Lower leg skin (tissue), 4 donors: ENCODE data around the gene SLC39A8. TPM values are rescaled to one million over a fixed set of nuclear protein-coding genes. Genes with fewer than 3 reads are reported as not detected.

Experiments
- DNase-seq, 2 donors: peaks; one replicate each; pipeline ENCODE4 v3.0.0-alpha.2; 2019; ENCODE audit warnings: low spot score in 2 of 2
- H3K4me3 ChIP-seq: fragments of 200-600 bp; sonication (generic); 2 replicates; pipeline ENCODE4 v1.5.1; 2017; ENCODE audit warnings: mild to moderate bottlenecking, low read depth; ENCODE audit not compliant: poor library complexity, severe bottlenecking
- POLR2A ChIP-seq, 2 donors: fragments of 450-650 bp; IDR thresholded peaks; one replicate each; pipeline ENCODE4 v1.6.1; 2016 to 2017; ENCODE audit warnings: antibody characterized with exemption in 2 of 2, mild to moderate bottlenecking in 1 of 2, moderate library complexity in 1 of 2
- WGBS, 2 donors: methylation state at CpG; one replicate each; pipeline ENCODE4 v1.1.5; 2018; 5-methylcytosine and 5-hydroxymethylcytosine counted together
- intact Hi-C: fragments of 100-400 bp; cut with DNase I; formaldehyde crosslinking; loops from one replicate; pipeline ENCODE4 v1.15.0; 2023; ENCODE audit warnings: low total_unique reads
- total RNA-seq, 4 donors: library from RNA; depleted of rRNA; stranded (reverse); fragments of >200 nt; gene quantifications; one replicate each; pipeline ENCODE4 v1.1.0, GENCODE V29; 2016
- TF ChIP-seq, protein P1 (sequence below), 3 donors: fragments of 450-650 bp; IDR thresholded peaks; one replicate each; pipeline ENCODE4 v1.5.1; 2016; ENCODE audit warnings: antibody characterized with exemption in 3 of 3, mild to moderate bottlenecking in 3 of 3, moderate library complexity in 2 of 3

SLC39A8 gene
- total RNA-seq, 4 donors from 2014 or later, result 11.0 to 34.0 (median 21.8) TPM

DNA sequence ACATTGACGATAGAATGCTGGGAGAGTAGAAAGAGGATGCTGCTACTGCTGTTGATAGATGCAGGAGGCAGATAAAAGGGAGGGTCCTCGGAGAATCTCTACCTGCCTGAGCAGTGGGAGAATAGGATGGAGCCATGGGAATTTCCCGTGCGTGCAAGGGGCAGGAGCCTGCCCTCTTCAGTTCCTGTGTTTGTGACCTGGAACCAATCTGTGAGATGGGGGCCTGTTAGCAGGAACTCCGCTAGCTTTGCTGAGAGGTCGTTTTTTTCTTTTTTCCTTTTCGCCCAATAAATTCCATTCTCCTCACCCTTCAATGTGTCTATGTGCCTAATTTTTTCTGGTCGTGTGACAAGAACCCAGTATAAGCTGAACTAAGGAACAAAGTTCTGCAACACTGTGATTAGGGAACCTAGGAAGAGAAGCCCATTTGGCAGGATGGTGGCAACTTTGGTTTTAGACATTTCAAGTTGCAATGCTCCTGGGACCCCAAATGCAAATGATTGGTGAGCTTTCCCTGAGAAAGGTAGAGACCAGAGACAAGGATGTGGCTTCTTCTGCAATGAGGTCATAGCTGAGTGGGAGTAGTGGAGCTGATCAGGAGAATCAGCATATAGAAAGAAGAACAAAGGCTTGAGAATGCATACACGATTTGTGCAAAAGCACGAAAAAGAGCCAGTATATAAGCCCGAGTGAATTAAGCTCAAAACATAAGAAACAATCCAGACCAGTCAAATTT is 23.9 kb downstream of the SLC39A8 start:
- WGBS, 2 donors, result 87 to 88% methylated on average over 11 of the region's 11 CpGs
- no peak for TF ChIP-seq POLR2A (IDR thresholded peaks at IDR 0.05)
- TF ChIP-seq, protein P1, sequence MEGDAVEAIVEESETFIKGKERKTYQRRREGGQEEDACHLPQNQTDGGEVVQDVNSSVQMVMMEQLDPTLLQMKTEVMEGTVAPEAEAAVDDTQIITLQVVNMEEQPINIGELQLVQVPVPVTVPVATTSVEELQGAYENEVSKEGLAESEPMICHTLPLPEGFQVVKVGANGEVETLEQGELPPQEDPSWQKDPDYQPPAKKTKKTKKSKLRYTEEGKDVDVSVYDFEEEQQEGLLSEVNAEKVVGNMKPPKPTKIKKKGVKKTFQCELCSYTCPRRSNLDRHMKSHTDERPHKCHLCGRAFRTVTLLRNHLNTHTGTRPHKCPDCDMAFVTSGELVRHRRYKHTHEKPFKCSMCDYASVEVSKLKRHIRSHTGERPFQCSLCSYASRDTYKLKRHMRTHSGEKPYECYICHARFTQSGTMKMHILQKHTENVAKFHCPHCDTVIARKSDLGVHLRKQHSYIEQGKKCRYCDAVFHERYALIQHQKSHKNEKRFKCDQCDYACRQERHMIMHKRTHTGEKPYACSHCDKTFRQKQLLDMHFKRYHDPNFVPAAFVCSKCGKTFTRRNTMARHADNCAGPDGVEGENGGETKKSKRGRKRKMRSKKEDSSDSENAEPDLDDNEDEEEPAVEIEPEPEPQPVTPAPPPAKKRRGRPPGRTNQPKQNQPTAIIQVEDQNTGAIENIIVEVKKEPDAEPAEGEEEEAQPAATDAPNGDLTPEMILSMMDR (IDR thresholded peaks at IDR 0.05), result no peak
- H3K4me3 ChIP-seq, result no peak overlapping the region
- intact Hi-C loops, result no loop called here
- DNase-seq, result no peak

DNA sequence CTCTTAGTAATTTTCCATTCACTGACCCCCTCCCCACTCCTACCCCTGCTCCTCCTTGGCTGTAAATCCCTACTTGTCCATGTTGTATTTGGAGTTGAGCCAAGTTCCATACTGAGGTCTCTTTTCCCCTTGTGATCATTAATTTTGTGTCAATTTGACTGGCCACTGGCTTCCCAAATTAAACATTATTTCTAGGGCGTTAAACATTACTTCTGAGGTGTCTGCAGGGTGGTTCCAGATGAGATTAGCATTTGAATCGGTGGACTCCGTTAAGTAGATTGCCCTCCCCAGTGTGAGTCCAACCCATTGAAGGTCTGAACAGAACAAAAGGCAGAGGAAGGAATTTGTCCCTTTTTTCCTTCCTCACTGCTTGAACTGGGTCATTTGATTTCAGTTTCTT is 25.7 kb downstream of the SLC39A8 start:
- WGBS, 2 donors, result 75 to 81% methylated on average over 3 of the region's 3 CpGs
- intact Hi-C loops, result no loop called here
- DNase-seq, result no peak
- TF ChIP-seq, protein P1 (IDR thresholded peaks at IDR 0.05), result no peak
- no peak for TF ChIP-seq POLR2A (IDR thresholded peaks at IDR 0.05)
- H3K4me3 ChIP-seq, result no peak overlapping the region

DNA sequence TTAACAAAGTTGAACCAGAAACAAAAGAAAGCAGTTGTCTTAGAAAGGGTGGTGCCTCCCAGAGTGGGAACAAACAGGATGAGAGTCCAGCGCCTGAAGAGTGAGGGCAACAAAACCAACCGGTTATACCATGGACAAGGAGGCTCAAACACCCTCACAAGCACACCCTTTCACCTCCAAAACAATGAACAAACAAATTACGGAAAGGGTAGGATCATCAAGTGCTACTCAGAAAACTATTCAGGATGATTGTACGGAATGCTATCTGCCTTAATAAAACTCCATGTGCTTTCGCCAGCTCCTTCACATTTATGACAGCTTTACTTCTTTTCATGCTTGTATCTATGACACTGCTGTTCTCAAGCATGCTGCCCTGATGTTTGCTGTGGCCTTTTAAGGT is 26.8 kb downstream of the SLC39A8 start:
- intact Hi-C loops, result no loop called here
- no peak overlapping the region for H3K4me3 ChIP-seq
- TF ChIP-seq POLR2A (IDR thresholded peaks at IDR 0.05), result no peak
- TF ChIP-seq, protein P1 (IDR thresholded peaks at IDR 0.05), result no peak
- DNase-seq, result no peak
- 75 to 78% methylated on average over 5 of the region's 5 CpGs for WGBS, 2 donors

DNA sequence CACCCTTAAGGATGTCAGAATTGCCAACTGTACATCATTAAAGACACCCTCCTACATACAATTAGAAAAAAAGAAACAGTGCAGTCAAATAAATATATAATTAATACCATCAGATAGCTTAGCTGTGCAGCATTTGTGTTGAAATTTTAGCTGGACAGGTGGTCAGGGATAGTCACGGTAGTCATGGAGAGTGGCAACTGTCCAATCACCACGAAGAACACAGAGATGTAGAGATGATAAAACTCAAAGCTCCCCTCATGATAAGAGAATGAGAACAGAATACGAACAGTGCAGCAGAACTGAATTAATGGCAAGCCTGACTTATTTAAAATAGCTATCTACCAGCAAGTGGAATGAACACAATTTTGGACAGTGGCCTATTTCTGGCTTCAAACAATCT is 27.2 kb downstream of the SLC39A8 start:
- TF ChIP-seq, protein P1 (IDR thresholded peaks at IDR 0.05), result no peak
- no peak for TF ChIP-seq POLR2A (IDR thresholded peaks at IDR 0.05)
- H3K4me3 ChIP-seq, result no peak overlapping the region
- WGBS, 2 donors, result 79 to 81% methylated on average over 3 of the region's 3 CpGs
- no peak for DNase-seq
- intact Hi-C loops, result no loop called here

DNA sequence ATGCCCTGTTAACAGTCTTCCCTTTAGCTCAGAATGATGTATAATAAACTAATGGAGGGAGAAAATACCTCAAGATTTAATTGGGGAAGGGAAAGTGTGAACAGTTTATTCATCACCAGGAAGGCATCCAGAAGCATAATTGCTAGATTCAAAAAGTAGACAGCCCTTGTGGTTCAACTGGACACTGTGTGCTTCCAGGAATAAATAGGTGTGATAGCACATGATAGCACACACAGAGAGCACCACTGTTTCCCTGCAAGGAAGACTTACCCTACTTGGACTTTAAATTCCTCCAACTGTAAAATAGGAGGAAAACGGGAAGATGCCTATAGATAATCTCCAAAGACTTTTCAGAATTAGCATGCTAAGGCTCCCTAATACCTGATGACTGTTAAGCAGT is 27.8 kb downstream of the SLC39A8 start:
- H3K4me3 ChIP-seq, result no peak overlapping the region
- intact Hi-C loops, result no loop called here
- 88 to 96% methylated on average over 1 of the region's 1 CpG for WGBS, 2 donors
- TF ChIP-seq, protein P1 (IDR thresholded peaks at IDR 0.05), result no peak
- no peak for TF ChIP-seq POLR2A (IDR thresholded peaks at IDR 0.05)
- DNase-seq, result no peak

DNA sequence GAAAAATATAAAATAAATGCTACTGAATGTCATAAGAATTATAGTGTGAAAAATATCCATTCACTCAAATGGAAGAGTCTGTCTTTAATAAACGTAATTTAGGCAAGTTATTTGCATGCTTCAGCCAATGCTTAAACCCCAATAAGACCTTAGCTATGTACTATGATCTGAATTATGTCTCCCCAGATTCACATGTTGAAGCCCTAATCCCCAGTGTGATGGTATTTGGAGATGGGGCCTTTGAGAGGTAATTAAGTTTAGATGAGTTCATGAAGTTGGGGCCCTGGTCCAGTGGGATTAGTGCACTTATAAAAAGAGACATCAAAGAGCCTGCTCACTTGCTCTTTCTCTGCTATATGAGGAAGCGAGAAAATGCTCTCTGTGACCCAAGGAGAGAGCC is 28.7 kb downstream of the SLC39A8 start:
- 90 to 95% methylated on average over 2 of the region's 2 CpGs for WGBS, 2 donors
- intact Hi-C loops, result no loop called here
- H3K4me3 ChIP-seq, result no peak overlapping the region
- DNase-seq, result no peak
- TF ChIP-seq, protein P1 (IDR thresholded peaks at IDR 0.05), result no peak
- TF ChIP-seq POLR2A (IDR thresholded peaks at IDR 0.05), result no peak
